Activated T-helper 2 cell treated with anti-CD3 and anti-CD28 coated beads, Interferon-gamma antibody, Interleukin-2, Interleukin-4, amounts not matched to agents 10 μg/mL and 5 μg/mL and 100 μg/mL, durations not matched to agents 14 hours and 24 hours and 36 hours (primary cell): ENCODE measurements around the gene RTP2. TPM values are rescaled to one million over a fixed set of nuclear protein-coding genes. Genes with fewer than 3 reads are reported as not detected.
"Not testable (repeated sequence)": the region's sequence is repeated elsewhere in the genome, so short reads cannot be mapped to it uniquely, and the experiment has no call there.

Source experiments
- DNase-seq: peaks from one replicate; pipeline ENCODE4 v3.0.0; 2021; ENCODE audit warnings: low spot score
- H3K27ac Mint-ChIP-seq: one replicate; pipeline ENCODE4 v1.8.0; 2021; ENCODE audit warnings: mixed read lengths
- H3K27me3 Mint-ChIP-seq: one replicate; pipeline ENCODE4 v1.8.0; 2021; ENCODE audit warnings: low read depth, mixed read lengths
- H3K36me3 Mint-ChIP-seq: one replicate; pipeline ENCODE4 v1.8.0; 2021; ENCODE audit warnings: low read depth, mixed read lengths
- H3K4me1 Mint-ChIP-seq: one replicate; pipeline ENCODE4 v1.8.0; 2021; ENCODE audit warnings: low read depth, mixed read lengths
- H3K4me3 Mint-ChIP-seq: one replicate; pipeline ENCODE4 v1.8.0; 2021; ENCODE audit warnings: low read depth, mild to moderate bottlenecking, moderate library complexity, mixed read lengths
- H3K9me3 Mint-ChIP-seq: one replicate; pipeline ENCODE4 v1.8.0; 2021; ENCODE audit warnings: mixed read lengths
- intact Hi-C: fragments of 100-400 bp; cut with micrococcal nuclease; formaldehyde crosslinking; loops from one replicate; pipeline ENCODE4 v1.15.1; 2023
- total RNA-seq: library from RNA; stranded (reverse); gene quantifications from 2 replicates; pipeline ENCODE4 v1.2.3, GENCODE V29; 2022

Gene RTP2
- total RNA-seq, 1 donor from 2014 or later: not detected

- intact Hi-C loops: no loop called here
- Mint-ChIP-seq H3K36me3 (no peaks in the 10 kb centered on the region), H3K4me3 (no peak overlapping the region), H3K27me3 (peaks cover 34% of the 10 kb centered on the region), H3K4me1 (no peaks in the 10 kb centered on the region), H3K27ac (no peak overlapping the region), H3K9me3 (no peaks in the 10 kb centered on the region)
- DNase-seq: no peak
These were observed 7.6 kb downstream of the RTP2 start for GRCh38 chr3:187694801-187695200.

GRCh38 chr3:187693431-187693830 is 8.9 kb downstream of the RTP2 start:
- H3K9me3 Mint-ChIP-seq: no peaks in the 10 kb centered on the region
- peaks cover 41% of the 10 kb centered on the region for H3K27me3 Mint-ChIP-seq
- no peak overlapping the region for H3K4me3 Mint-ChIP-seq
- DNase-seq: no peak
- H3K4me1 Mint-ChIP-seq: no peaks in the 10 kb centered on the region
- intact Hi-C loops: no loop called here
- H3K27ac Mint-ChIP-seq: no peak overlapping the region
- no peaks in the 10 kb centered on the region for H3K36me3 Mint-ChIP-seq

GRCh38 chr3:187689984-187690383 is 12.4 kb downstream of the RTP2 start:
- DNase-seq: no peak
- H3K9me3 Mint-ChIP-seq: peaks cover 13% of the 10 kb centered on the region
- H3K27ac Mint-ChIP-seq: no peak overlapping the region
- peaks cover 59% of the 10 kb centered on the region for H3K27me3 Mint-ChIP-seq
- H3K36me3 Mint-ChIP-seq: no peaks in the 10 kb centered on the region
- no peaks in the 10 kb centered on the region for H3K4me1 Mint-ChIP-seq
- intact Hi-C loops: no loop called here
- H3K4me3 Mint-ChIP-seq: no peak overlapping the region

GRCh38 chr3:187686621-187687273 is 15.6 kb downstream of the RTP2 start:
- Mint-ChIP-seq H3K36me3 (no peaks in the 10 kb centered on the region), H3K4me1 (peaks cover 6% of the 10 kb centered on the region), H3K27ac (no peak overlapping the region), H3K4me3 (no peak overlapping the region), H3K27me3 (peaks cover 62% of the 10 kb centered on the region), H3K9me3 (peaks cover 18% of the 10 kb centered on the region)
- intact Hi-C loops: no loop called here
- DNase-seq: no peak

GRCh38 chr3:187685948-187686347 is 16.4 kb downstream of the RTP2 start:
- Mint-ChIP-seq H3K9me3 (peaks cover 18% of the 10 kb centered on the region), H3K36me3 (no peaks in the 10 kb centered on the region), H3K27me3 (peaks cover 60% of the 10 kb centered on the region), H3K4me3 (no peak overlapping the region), H3K27ac (no peak overlapping the region), H3K4me1 (peaks cover 6% of the 10 kb centered on the region)
- no peak for DNase-seq
- intact Hi-C loops: no loop called here

- no peaks in the 10 kb centered on the region for H3K36me3 Mint-ChIP-seq
- H3K27me3 Mint-ChIP-seq: peaks cover 60% of the 10 kb centered on the region
- intact Hi-C loops: no loop called here
These were observed 17.5 kb downstream of the RTP2 start for GRCh38 chr3:187684880-187685279.

GRCh38 chr3:187684444-187684843 is 17.9 kb downstream of the RTP2 start:
- Mint-ChIP-seq H3K9me3 (peaks cover 18% of the 10 kb centered on the region), H3K36me3 (no peaks in the 10 kb centered on the region), H3K4me1 (peaks cover 6% of the 10 kb centered on the region), H3K27me3 (peaks cover 57% of the 10 kb centered on the region), H3K4me3 (no peak overlapping the region), H3K27ac (no peak overlapping the region)
- no peak for DNase-seq
- intact Hi-C loops: no loop called here

More at GRCh38 chr3:187684880-187685279, 17.5 kb downstream of the RTP2 start:
- Mint-ChIP-seq H3K4me1 (peaks cover 6% of the 10 kb centered on the region), H3K4me3 (no peak overlapping the region), H3K9me3 (peaks cover 18% of the 10 kb centered on the region), H3K27ac (no peak overlapping the region)
- DNase-seq: no peak

- DNase-seq, intact Hi-C loops, H3K4me3 Mint-ChIP-seq, H3K27ac Mint-ChIP-seq, H3K36me3 Mint-ChIP-seq, H3K4me1 Mint-ChIP-seq: not testable (repeated sequence)
- peaks cover 46% of the 10 kb centered on the region for H3K27me3 Mint-ChIP-seq
- peaks cover 17% of the 10 kb centered on the region for H3K9me3 Mint-ChIP-seq
These were observed 20.6 kb downstream of the RTP2 start for GRCh38 chr3:187681756-187682155.

GRCh38 chr3:187679638-187680396 is 22.5 kb downstream of the RTP2 start:
- H3K9me3 Mint-ChIP-seq: peaks cover 5% of the 10 kb centered on the region

GRCh38 chr3:187678726-187679268 is 23.6 kb downstream of the RTP2 start:
- no peak overlapping the region for H3K27ac Mint-ChIP-seq
- peaks cover 43% of the 10 kb centered on the region for H3K27me3 Mint-ChIP-seq
- intact Hi-C loops: loop anchor here (1.0 to 2.0 kb wide), 4 partner anchors 36 to 458 kb away; no protein-coding TSS in a partner anchor
- no peak overlapping the region for H3K4me3 Mint-ChIP-seq
- no peaks in the 10 kb centered on the region for H3K9me3 Mint-ChIP-seq
- H3K36me3 Mint-ChIP-seq: no peaks in the 10 kb centered on the region
- no peaks in the 10 kb centered on the region for H3K4me1 Mint-ChIP-seq
- DNase-seq: no peak

More at GRCh38 chr3:187679638-187680396, 22.5 kb downstream of the RTP2 start:
- Mint-ChIP-seq H3K4me3 (no peak overlapping the region), H3K27me3 (peaks cover 44% of the 10 kb centered on the region), H3K4me1 (peaks cover 5% of the 10 kb centered on the region), H3K27ac (no peak overlapping the region), H3K36me3 (no peaks in the 10 kb centered on the region)
- intact Hi-C loops: loop anchor here (1.0 to 2.0 kb wide), 4 partner anchors 34 to 459 kb away; no protein-coding TSS in a partner anchor
- peak; percentile 34 for DNase-seq

GRCh38 chr3:187677604-187678003 is 24.8 kb downstream of the RTP2 start:
- Mint-ChIP-seq H3K27me3 (peaks cover 37% of the 10 kb centered on the region), H3K4me1 (no peaks in the 10 kb centered on the region), H3K4me3 (no peak overlapping the region), H3K27ac (no peak overlapping the region), H3K36me3 (no peaks in the 10 kb centered on the region), H3K9me3 (no peaks in the 10 kb centered on the region)
- intact Hi-C loops: loop anchor here (2.0 kb wide), 1 partner anchor 457 kb away; no protein-coding TSS in a partner anchor
- DNase-seq: no peak

- intact Hi-C loops: no loop called here
These were observed 29.3 kb downstream of the RTP2 start for GRCh38 chr3:187673012-187673411.

More at GRCh38 chr3:187673012-187673411, 29.3 kb downstream of the RTP2 start:
- no peak overlapping the region for H3K4me3 Mint-ChIP-seq
- H3K9me3 Mint-ChIP-seq: no peaks in the 10 kb centered on the region
- no peaks in the 10 kb centered on the region for H3K36me3 Mint-ChIP-seq
- peaks cover 52% of the 10 kb centered on the region for H3K27me3 Mint-ChIP-seq
- DNase-seq: no peak
- H3K4me1 Mint-ChIP-seq: no peaks in the 10 kb centered on the region
- H3K27ac Mint-ChIP-seq: no peak overlapping the region
